Measurements from ENCODE around the gene ADARB2. TPM values are rescaled to one million over a fixed set of nuclear protein-coding genes. Genes with fewer than 3 reads are reported as not detected.

ADARB2 gene
- total RNA-seq, 2 donors from 2014 or later: 8.0 to 12.2 TPM

GRCh38 chr10:1626835-1627234 is 110.5 kb downstream of the ADARB2 start:
- TF ChIP-seq POLR2A (IDR thresholded peaks at IDR 0.05) (no peak), CTCF (IDR thresholded peaks at IDR 0.05) (no peak)
- Histone ChIP-seq H3K9me3 (no peaks in the 10 kb centered on the region), H3K36me3 (replicated peaks in 1 of 2; ENCODE audit: insufficient read depth in 1 of 2, low read depth in 2 of 2) (no peaks in the 10 kb centered on the region), H3K27ac (no peak overlapping the region), H3K4me3 (no peak overlapping the region), H3K27me3 (no peaks in the 10 kb centered on the region), H3K4me1 (no peaks in the 10 kb centered on the region)
- WGBS, 2 donors: 69 to 72% methylated on average over 16 of the region's 16 CpGs
- no peak for DNase-seq
- intact Hi-C loops (cut with DNase I): no loop called here
- no peak for ATAC-seq

- Histone ChIP-seq H3K9me3 (no peaks in the 10 kb centered on the region), H3K4me1 (no peaks in the 10 kb centered on the region), H3K27ac (no peak overlapping the region), H3K36me3 (replicated peaks in 1 of 2; ENCODE audit: insufficient read depth in 1 of 2, low read depth in 2 of 2) (no peaks in the 10 kb centered on the region), H3K4me3 (no peak overlapping the region), H3K27me3 (no peaks in the 10 kb centered on the region)
- TF ChIP-seq POLR2A (IDR thresholded peaks at IDR 0.05) (no peak), CTCF (IDR thresholded peaks at IDR 0.05) (no peak)
- DNase-seq (no peak), ATAC-seq (no peak)
- WGBS, 2 donors: 64 to 79% methylated on average over 22 of the region's 22 CpGs
- intact Hi-C loops (cut with DNase I): no loop called here
Observed at GRCh38 chr10:1626410-1626809, 110.9 kb downstream of the ADARB2 start.

- TF ChIP-seq CTCF (IDR thresholded peaks at IDR 0.05) (no peak), POLR2A (IDR thresholded peaks at IDR 0.05) (no peak)
- intact Hi-C loops (cut with DNase I): no loop called here
- no peak overlapping the region for H3K27ac ChIP-seq
- H3K9me3 ChIP-seq: no peaks in the 10 kb centered on the region
- H3K4me1 ChIP-seq: no peaks in the 10 kb centered on the region
- WGBS, 2 donors: 82 to 87% methylated on average over 11 of the region's 11 CpGs
- ATAC-seq (no peak), DNase-seq (no peak)
- H3K27me3 ChIP-seq: no peaks in the 10 kb centered on the region
- H3K36me3 ChIP-seq (replicated peaks in 1 of 2; ENCODE audit: insufficient read depth in 1 of 2, low read depth in 2 of 2): no peaks in the 10 kb centered on the region
- no peak overlapping the region for H3K4me3 ChIP-seq
Observed at GRCh38 chr10:1625731-1626130, 111.6 kb downstream of the ADARB2 start.

GRCh38 chr10:1625079-1625478 is 112.2 kb downstream of the ADARB2 start:
- Histone ChIP-seq H3K9me3 (no peaks in the 10 kb centered on the region), H3K27me3 (no peaks in the 10 kb centered on the region), H3K4me3 (no peak overlapping the region), H3K36me3 (replicated peaks in 1 of 2; ENCODE audit: insufficient read depth in 1 of 2, low read depth in 2 of 2) (no peaks in the 10 kb centered on the region), H3K4me1 (no peaks in the 10 kb centered on the region), H3K27ac (no peak overlapping the region)
- no peak for TF ChIP-seq POLR2A (IDR thresholded peaks at IDR 0.05)
- TF ChIP-seq CTCF (IDR thresholded peaks at IDR 0.05): no peak
- 72 to 78% methylated on average over 6 to 9 of the region's 9 CpGs for WGBS, 2 donors
- ATAC-seq (no peak), DNase-seq (no peak)
- intact Hi-C loops (cut with DNase I): no loop called here

GRCh38 chr10:1624240-1624639 is 113.1 kb downstream of the ADARB2 start:
- Histone ChIP-seq H3K36me3 (replicated peaks in 1 of 2; ENCODE audit: insufficient read depth in 1 of 2, low read depth in 2 of 2) (no peaks in the 10 kb centered on the region), H3K27ac (no peak overlapping the region), H3K27me3 (no peaks in the 10 kb centered on the region), H3K4me3 (no peak overlapping the region), H3K9me3 (no peaks in the 10 kb centered on the region), H3K4me1 (no peaks in the 10 kb centered on the region)
- ATAC-seq: no peak
- DNase-seq: no peak
- 51 to 61% methylated on average over 12 of the region's 12 CpGs for WGBS, 2 donors
- intact Hi-C loops (cut with DNase I): no loop called here
- no peak for TF ChIP-seq POLR2A (IDR thresholded peaks at IDR 0.05)
